GM06990 (cell line): Measurements from ENCODE around the gene ANAPC2.

Experiments
- DNase-seq: peaks from one replicate; pipeline ENCODE4 v3.0.0-alpha.2; 2011; ENCODE audit not compliant: insufficient read length; ENCODE audit errors: extremely low read depth
- H3K27me3 ChIP-seq: replicated peaks from 2 replicates; pipeline ENCODE4 v1.6.0; 2011; ENCODE audit warnings: low read length; ENCODE audit not compliant: control insufficient read depth, insufficient read depth
- H3K36me3 ChIP-seq: 2 replicates; pipeline ENCODE4 v1.5.1; 2011; ENCODE audit warnings: low read length; ENCODE audit not compliant: control insufficient read depth, insufficient read depth
- H3K4me3 ChIP-seq: replicated peaks from 2 replicates; pipeline ENCODE4 v1.5.1; 2011; ENCODE audit warnings: low read depth, mild to moderate bottlenecking, control low read depth, low read length
- TF ChIP-seq, protein P1 (sequence below): IDR thresholded peaks from 2 replicates; pipeline ENCODE4 v1.5.1; 2011; ENCODE audit warnings: low read length, control low read depth, mild to moderate bottlenecking, inconsistent platforms; ENCODE audit not compliant: insufficient read depth, poor library complexity, severe bottlenecking

Gene ANAPC2

GRCh38 chr9:137230705-137231371 lies 42.5 kb upstream of the ANAPC2 start, which contains the start of gene SLC34A3:
TSS of gene SLC34A3 (plus strand) at chr9:137230901. CDS start at chr9:137231703, 802 bp downstream.
- TF ChIP-seq, protein P1, sequence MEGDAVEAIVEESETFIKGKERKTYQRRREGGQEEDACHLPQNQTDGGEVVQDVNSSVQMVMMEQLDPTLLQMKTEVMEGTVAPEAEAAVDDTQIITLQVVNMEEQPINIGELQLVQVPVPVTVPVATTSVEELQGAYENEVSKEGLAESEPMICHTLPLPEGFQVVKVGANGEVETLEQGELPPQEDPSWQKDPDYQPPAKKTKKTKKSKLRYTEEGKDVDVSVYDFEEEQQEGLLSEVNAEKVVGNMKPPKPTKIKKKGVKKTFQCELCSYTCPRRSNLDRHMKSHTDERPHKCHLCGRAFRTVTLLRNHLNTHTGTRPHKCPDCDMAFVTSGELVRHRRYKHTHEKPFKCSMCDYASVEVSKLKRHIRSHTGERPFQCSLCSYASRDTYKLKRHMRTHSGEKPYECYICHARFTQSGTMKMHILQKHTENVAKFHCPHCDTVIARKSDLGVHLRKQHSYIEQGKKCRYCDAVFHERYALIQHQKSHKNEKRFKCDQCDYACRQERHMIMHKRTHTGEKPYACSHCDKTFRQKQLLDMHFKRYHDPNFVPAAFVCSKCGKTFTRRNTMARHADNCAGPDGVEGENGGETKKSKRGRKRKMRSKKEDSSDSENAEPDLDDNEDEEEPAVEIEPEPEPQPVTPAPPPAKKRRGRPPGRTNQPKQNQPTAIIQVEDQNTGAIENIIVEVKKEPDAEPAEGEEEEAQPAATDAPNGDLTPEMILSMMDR, result no peak
- H3K4me3 ChIP-seq, result no peak within 1 kb of the TSS

DNA sequence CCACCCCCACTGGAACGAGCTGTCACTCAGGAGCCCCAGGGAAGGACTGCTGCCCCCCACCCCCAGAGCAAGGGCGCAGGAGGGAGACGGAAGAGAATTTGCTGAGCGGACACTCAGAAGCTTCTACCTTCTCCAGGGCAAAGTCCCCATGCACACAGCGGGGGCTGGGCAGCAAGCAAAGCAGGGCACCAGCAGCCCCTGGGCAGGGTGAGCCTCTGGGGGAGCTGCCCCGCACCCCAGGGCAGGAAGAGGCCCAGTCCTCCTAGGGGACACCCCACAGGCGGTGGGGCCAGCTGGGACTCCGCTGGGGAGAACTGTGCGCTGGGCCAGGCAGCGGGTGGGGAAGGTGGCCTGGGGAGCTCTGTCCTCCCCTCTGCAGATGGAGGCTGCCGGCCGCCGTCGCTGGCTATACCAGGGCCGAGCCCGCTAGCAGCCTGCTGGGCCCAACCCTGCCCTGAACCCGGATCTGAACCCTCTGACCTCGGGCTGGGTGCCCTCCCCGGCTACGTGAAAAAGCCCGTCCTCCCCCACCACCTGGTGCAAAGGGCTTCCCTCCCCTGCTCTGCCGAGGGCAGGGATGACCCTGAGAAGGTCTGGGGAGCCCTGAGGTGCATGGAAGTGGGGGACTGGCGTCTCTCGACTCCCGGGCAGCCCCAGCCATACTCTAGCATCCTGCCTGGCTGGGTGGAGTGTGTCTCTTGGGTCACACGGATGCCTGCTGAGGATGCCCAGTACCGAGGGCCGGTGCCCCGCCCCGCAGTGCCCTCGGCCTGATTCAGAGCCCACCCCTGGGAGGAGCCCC lies 41.7 kb upstream of the ANAPC2 start:
- DNase-seq, result no peak
- Histone ChIP-seq H3K27me3 (no peaks in the 10 kb centered on the region; the same call in 1 of the 2 replicates), H3K4me3 (no peak overlapping the region), H3K36me3 (no peaks in the 10 kb centered on the region)
- TF ChIP-seq, protein P1, result no peak

More at GRCh38 chr9:137230705-137231371, 42.5 kb upstream of the ANAPC2 start, which contains the start of gene SLC34A3:
- H3K36me3 ChIP-seq, result no peaks in the 10 kb centered on the region
- DNase-seq, result no peak
- no peaks in the 10 kb centered on the region; the same call in 1 of the 2 replicates for H3K27me3 ChIP-seq

DNA sequence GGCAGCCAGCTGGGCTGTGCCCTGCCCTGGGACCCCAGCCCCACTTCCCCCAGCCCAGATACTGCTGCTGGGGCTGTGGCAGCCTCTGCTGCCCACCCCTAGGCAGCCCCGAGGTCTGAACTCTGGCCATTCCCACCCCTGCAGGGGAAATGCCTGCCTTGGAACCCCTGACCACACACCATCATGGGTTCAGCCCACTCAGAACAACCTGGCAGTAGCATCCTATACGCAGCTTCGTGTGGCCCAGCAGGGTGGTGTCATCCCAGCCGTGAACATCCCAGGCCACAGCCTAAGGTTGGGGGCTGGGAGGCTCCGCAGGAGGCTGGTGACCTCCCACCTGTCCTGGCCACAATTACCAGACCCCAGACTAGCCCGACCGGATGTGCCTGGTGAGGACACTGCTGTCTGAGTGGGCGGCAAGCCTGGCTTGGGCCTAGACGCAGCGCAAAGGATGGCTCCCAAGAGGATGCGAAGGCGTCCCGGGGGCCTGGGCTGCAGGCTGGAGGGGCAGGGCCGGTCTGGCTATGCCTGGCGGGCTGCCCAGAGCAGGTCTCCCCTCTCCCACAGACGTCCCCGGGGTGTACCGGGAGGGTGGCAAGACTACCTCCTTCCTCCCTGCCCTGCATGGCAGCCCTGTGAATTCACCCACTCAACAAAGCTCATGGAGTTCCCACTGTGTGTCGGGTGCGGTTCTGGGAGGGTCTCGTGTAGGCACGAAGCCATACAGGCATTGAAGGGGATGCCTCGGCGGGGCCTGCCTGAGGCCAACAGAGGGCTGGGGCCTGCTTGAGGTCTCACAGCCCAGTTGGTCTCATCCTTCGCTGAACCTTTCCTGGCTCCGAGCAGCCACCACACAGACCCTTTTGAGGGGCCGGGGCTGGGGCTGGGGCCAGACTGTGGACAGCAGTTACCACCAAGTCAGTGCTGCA lies 40.9 kb upstream of the ANAPC2 start:
- TF ChIP-seq, protein P1, result no peak
- no peaks in the 10 kb centered on the region for H3K36me3 ChIP-seq
- no peak overlapping the region for H3K4me3 ChIP-seq
- no peaks in the 10 kb centered on the region; the same call in 1 of the 2 replicates for H3K27me3 ChIP-seq
- DNase-seq, result no peak

- Histone ChIP-seq H3K27me3 (no peaks in the 10 kb centered on the region; the same call in 1 of the 2 replicates), H3K4me3 (no peak overlapping the region), H3K36me3 (no peaks in the 10 kb centered on the region)
- DNase-seq, result no peak
- TF ChIP-seq, protein P1, result no peak
Measured at GRCh38 chr9:137228506-137228967, 40.2 kb upstream of the ANAPC2 start.

DNA sequence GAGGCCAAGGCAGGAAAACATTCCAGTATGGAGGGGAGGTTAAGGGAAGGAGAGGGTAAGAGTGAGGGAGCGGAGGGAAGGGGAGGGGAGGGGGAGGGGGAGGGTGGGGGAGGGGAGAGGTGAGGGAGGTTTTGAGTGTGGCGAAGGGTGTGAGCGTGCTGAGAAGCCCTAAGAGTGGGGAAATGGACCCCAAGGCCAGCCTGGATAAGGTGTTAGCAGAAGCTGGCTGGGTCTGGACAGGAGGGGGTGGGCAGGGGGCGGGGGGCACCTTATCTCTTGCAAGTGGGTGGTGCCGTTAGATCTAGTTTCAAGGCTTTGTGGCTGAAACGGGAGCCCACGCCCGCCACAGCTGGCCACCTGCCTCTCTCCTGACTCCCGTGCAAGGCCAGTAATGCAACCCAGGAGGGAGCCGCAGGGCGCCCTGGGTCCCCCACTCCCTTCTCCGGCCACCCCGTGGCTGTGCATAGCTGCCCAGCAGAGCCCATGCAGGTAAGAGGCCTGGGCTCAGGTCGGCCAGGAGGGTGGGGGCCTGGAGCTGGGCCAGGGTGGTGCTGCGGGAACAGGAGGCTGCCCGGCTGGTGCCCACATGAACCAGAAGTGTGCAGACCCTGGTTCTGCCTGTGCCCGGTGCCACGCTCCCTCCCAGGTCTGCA lies 39.6 kb upstream of the ANAPC2 start:
- Histone ChIP-seq H3K27me3 (no peaks in the 10 kb centered on the region; the same call in 1 of the 2 replicates), H3K36me3 (no peaks in the 10 kb centered on the region), H3K4me3 (no peak overlapping the region)
- TF ChIP-seq, protein P1, result no peak
- DNase-seq, result no peak
